ENCODE results near the gene OR5AU1.
"Not testable (repeated sequence)": the region's sequence is repeated elsewhere in the genome, so short reads cannot be mapped to it uniquely, and the experiment has no call there.

The OR5AU1 gene

DNA sequence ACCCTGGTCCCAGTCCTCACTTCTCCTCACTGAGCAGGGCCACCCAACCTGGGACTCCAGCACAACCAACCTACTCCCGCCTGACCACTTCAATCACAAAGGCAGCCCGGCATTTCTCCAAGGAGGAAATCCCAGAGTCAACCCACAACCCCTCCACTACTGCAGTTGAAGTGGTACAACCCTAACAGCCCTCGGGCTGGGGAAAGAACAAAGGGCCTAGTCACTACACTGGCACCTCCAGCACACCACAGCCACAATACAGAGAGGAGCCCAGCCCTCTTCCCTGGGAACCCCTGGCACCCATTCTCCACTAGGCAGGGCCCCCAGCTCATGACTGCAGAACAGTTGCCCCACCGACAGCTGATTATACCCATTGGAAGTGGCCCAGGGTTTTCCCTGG, 13.7 kb upstream of the OR5AU1 start:
- DNase-seq: no peak

DNA sequence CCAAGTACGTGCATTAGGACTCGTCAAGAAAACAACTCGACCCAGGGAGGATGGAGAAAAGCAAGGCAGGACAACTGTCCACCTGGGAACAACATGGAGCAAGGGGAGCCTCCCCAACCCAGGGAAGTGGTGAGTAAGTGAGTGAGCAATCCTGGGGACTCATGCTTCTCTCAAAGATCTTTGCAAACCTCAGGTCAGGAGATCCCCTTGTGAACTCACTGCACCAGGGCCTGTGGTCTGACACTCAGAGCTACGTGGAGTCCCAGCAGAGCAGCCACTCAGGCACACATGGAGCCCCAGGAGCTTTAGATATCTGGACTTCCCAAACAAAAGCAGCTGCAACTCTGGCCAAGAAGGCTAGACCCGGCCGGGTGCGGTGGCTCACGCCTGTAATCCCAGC, 12.2 kb upstream of the OR5AU1 start:
- DNase-seq: no peak

GRCh38 chr14:21165670-21166069, 9.8 kb upstream of the OR5AU1 start:
- DNase-seq: not testable (repeated sequence)

DNA sequence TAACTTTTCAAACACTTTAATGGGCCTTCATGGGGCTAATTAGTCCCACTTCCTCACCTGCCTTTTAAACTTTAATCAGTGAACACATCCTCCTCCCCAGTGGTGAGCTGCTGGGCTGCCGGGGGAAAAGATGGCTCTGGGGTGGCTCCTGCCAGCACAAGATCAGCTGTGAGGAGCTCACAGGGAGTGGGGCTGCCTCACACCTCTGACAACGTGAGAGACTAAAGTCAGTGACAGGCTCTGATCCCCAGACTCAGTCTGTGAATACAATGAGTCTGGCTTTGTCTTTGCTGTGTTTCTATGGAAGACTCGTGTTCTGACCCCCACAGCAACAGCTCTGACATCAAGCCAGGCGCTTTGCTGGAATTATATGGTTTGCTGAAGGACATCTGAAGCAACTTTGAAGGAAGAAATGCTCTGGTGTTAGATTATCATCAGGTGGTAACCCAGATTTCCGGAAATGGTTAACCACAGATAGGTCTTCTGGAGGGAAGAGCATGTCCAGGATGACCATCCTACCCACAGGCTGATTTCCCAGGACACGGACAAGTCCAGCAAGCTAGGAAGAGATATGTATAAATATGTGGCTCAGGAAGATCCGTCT, 9.2 kb upstream of the OR5AU1 start:
- DNase-seq: not testable (repeated sequence)

GRCh38 chr14:21163871-21164291, 8.0 kb upstream of the OR5AU1 start:
- DNase-seq: no peak

DNA sequence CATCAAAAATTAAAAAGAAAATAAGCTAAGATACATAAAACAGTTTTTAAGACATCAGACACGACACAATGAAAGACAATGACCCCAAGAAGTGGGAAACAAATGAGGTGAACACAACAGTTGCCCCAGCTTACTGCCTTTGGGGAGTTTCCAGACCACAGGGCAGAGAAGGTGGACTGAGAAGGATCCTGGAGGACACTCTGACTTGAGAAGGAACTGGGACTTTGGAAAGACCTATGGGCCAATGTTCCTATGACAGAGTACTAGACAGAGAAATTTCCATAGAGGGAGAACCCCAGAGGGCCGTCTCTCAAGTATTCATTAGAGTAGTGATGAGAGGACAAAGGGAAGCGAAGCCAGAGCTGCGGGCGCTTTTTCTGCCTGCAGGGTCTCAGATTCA, 6.2 kb upstream of the OR5AU1 start:
- DNase-seq: no peak

DNA sequence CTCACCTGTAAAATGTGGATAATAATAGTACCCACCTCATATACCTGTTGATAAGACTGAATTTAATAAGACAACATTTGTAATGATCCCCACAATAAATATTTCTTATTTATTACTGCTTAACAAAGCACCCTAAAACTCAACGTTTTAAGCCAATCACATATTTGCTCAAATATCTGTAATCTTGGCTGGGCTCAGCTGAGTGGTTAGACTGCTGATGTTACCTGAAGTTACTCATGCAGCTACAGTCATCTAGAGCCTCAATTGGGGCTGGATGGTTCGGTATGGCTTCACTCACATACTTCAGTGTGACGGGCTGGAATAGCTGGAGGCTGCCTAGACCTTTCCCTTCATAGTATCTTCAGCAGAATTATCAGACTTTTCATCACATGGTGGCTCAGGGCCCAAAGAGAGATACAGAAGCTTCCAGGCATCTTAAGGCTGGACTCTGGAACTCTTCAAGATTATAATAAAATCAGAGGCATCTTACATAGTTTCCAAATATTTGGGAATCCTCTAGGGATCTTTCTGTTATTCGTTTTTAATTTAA, 4.3 kb upstream of the OR5AU1 start:
- DNase-seq: no peak

DNA sequence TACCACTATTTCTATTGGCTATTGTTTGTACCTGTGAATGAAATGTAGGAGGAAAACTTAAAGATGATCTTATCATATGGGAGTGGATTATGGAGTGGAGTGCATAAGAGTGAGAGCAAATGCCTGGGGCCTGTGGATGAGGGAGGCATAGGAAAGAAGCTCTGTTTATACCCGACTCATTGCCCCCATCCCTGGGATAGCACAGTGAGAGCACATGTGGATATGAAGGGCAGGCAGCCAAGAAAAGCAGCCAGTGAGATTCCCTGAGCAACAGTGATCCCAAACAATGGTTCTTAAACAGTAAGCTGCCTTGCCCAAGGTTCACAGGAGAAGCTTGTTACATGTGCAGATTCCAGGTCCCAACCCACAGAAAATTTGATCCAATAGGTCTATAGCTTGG, 2.3 kb upstream of the OR5AU1 start:
- not testable (repeated sequence) for DNase-seq

- DNase-seq: no peak
These were observed 6.1 kb downstream of the OR5AU1 start for GRCh38 chr14:21149641-21150367.

DNA sequence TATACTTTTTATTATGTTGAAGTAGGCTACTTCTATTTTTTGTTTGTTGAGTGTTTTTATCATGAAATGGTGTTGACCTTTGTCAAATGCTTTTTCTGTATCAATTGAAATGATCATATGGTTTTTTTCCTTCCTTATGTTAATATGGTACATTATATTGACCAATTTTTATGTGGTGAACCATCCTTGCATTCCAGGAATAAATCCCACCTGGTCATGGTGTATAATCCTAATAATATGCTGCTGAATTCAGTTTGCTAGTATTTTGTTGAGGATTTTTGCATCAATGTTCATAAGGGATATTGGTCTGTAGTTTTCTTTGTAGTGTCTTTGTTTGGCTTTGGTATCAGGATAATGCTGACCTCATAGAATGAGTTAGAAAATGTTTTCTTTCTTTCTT, 10.4 kb downstream of the OR5AU1 start:
- DNase-seq: no peak

GRCh38 chr14:21142357-21142756, 13.5 kb downstream of the OR5AU1 start:
- DNase-seq: no peak

GRCh38 chr14:21136024-21136423, 19.8 kb downstream of the OR5AU1 start:
- DNase-seq: no peak

GRCh38 chr14:21133901-21134300, 22.0 kb downstream of the OR5AU1 start:
- DNase-seq: no peak

DNA sequence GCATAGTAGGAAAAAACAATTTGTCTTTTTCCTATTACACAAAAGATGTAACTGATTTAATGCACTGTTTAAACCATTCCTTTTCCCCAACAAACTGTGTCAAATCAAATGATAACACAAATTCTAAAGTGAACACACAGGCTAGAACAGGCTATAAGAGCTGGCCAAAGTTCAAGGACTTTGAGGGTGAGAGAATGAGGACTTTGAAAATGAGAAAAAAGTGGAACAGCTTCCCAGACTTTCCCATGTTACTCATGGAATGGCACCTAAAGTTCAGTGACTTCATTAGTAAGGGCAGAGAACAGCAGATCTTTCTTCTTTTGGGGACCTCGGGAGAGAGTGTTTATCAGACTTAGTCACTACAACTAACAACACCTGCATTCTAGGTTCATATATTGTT, 32.4 kb downstream of the OR5AU1 start:
- DNase-seq: no peak

DNA sequence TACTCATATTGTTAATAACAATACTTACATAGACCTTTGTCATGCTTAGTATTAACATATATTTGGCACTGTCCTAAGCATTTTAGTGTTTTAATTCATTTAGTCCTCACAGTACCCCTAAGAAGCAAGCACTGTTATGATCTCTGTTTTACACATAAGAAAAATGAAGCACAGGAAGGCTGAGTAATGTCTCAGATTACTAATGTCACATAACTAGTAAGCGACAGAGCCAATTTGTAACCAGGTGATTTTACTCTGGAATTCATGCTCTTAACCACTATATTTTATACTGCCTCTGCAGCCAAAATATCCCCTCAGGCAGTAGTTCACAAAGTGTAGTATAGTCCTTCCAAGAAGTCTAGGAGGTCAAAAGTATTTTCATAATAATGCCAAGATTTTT, 34.7 kb downstream of the OR5AU1 start:
- no peak for DNase-seq

- DNase-seq: no peak
These were observed 35.2 kb downstream of the OR5AU1 start for GRCh38 chr14:21120686-21121085.

DNA sequence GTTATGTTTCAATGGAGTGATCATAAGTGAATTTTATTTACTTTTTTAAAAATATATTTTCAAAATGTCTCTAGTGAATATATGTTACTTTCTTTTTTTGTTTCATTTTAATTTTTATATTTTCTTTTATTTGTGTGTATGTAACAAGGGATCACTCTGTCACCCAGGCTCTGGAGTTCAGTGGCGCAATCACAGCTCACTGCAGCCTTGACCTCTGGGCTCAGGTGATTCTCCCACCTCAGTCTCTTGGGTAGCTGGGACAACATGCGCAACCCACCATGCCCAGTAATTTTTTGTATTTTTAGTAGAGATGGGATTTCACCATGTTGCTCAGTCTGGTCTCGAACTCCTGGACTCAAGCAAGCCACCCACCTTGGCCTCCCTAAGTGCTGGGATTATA, 36.9 kb downstream of the OR5AU1 start:
- no peak for DNase-seq

DNA sequence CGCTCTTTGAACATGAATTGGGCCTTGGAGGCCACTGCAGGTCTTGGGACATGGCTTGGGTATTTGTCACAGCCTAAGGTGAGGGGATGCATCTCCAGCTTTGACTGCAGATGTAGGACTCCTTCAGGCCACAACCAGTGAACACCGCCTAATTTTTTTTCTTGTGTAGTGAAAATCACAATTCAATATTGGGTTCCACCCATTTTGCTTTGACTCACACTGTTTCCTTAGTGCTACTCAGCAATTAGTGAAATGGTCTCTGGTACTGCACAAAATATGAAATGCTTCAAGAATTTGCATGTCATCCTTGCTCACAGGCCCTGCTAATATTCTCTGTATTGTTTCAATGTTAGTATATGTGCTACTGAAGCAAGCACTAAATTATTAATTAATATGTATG, 42.5 kb downstream of the OR5AU1 start:
- no peak for DNase-seq

- no peak for DNase-seq
These were observed 43.6 kb downstream of the OR5AU1 start for GRCh38 chr14:21112255-21112654.

GRCh38 chr14:21109377-21110138, 46.3 kb downstream of the OR5AU1 start:
- DNase-seq: peak; percentile 93

DNA sequence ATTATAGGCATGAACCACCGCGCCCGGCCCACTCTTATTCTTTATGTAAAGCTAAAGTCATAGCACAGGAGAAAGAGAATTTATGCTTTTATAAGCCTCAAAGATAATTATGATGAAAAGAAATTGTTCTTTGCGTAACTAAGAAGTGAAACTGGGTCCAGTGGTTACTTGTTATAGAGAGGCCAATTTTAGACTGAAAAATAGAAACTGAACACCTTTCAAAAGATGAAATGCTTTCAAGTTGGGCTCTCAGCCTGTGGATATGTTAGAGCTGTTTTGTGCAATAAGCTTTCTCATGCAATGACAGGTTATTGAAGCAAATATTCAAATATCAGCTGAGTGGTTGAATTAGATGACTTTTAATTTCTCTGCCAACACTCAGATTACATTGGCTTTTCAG, 47.1 kb downstream of the OR5AU1 start:
- DNase-seq: no peak

DNA sequence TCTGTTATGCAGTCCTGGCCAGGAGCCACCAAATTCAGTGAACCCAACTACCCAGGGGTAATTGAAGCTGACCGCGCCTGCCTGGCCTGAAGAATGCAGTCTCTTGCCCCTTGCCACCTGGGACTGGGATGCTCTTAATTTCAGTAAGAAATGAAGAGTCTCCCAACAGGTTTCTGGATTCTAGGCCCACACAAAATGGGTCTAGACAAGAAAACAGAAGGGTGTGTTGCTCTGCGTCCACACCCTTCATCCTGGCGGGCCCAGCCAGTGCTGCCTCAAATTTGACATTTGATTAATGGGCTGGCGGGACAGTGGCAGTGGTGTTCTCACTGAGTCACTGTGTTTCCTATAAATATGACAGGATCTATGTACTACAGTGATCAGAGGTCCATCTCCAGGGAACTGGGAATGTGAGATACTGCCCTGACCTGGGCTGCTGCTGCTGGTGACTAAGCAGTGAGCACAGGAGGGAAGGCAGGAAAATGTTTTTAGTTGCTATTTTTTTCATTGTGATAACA, 48.5 kb downstream of the OR5AU1 start:
- DNase-seq: no peak

- DNase-seq: peak; percentile 82
These were observed 49.2 kb downstream of the OR5AU1 start for GRCh38 chr14:21106498-21107282.

Measured in NCI-H2107 (cell line).